Neural crest cell (in vitro differentiated cells): ENCODE data around the gene FDCSP. TPM values are rescaled to one million over a fixed set of nuclear protein-coding genes. Genes with fewer than 3 reads are reported as not detected.
"Not testable (repeated sequence)": the region's sequence is repeated elsewhere in the genome, so short reads cannot be mapped to it uniquely, and the experiment has no call there.

Source experiments
- DNase-seq: peaks from one replicate; pipeline ENCODE4 v3.0.0; 2021; ENCODE audit warnings: low read depth, mixed read lengths, low spot score
- H3K27ac Mint-ChIP-seq: one replicate; pipeline ENCODE4 v1.8.0; 2021; ENCODE audit warnings: mild to moderate bottlenecking, mixed read lengths; ENCODE audit not compliant: unreplicated experiment
- H3K27me3 Mint-ChIP-seq: 2 replicates; pipeline ENCODE4 v1.8.0; 2021; ENCODE audit warnings: low read depth, mild to moderate bottlenecking, mixed read lengths
- H3K36me3 Mint-ChIP-seq: 2 replicates; pipeline ENCODE4 v1.8.0; 2021; ENCODE audit warnings: low read depth, mild to moderate bottlenecking, mixed read lengths
- H3K4me1 Mint-ChIP-seq: 2 replicates; pipeline ENCODE4 v1.8.0; 2021; ENCODE audit warnings: mixed read lengths
- H3K4me3 Mint-ChIP-seq: one replicate; pipeline ENCODE4 v1.8.0; 2021; ENCODE audit warnings: mild to moderate bottlenecking, mixed read lengths
- H3K9me3 Mint-ChIP-seq: 2 replicates; pipeline ENCODE4 v1.8.0; 2021; ENCODE audit warnings: mixed read lengths
- total RNA-seq: library from RNA; stranded (reverse); gene quantifications from 2 replicates; pipeline ENCODE4 v1.2.1, GENCODE V29; 2021
- TF ChIP-seq, protein P1 (sequence below): fragments of 200-600 bp; sonication (generic); conservative IDR thresholded peaks from 2 replicates; pipeline ENCODE4 v1.5.0; 2021; ENCODE audit warnings: antibody characterized with exemption, mild to moderate bottlenecking

The FDCSP gene
- total RNA-seq, 1 donor from 2014 or later, result not detected

DNA sequence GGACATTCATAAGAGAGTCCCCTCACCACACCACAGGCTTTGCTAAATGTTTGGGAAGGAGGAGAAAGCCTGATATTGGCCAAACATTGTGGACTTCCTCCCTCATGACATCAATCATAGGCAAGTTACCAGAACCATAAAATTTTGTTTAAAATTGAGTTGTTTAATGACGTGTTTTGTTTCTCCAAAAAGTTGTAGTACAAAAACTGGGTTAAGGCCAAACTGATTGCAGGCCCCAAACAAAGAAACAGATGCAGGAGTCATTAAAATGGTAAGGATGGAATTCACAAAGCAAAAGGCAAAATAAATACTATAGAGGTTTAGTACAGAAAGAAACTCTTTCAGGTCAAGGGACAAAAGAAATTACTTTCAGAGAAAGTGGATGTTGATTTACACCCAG lies 34.3 kb upstream of the FDCSP start:
- H3K9me3 Mint-ChIP-seq, result no peaks in the 10 kb centered on the region

DNA sequence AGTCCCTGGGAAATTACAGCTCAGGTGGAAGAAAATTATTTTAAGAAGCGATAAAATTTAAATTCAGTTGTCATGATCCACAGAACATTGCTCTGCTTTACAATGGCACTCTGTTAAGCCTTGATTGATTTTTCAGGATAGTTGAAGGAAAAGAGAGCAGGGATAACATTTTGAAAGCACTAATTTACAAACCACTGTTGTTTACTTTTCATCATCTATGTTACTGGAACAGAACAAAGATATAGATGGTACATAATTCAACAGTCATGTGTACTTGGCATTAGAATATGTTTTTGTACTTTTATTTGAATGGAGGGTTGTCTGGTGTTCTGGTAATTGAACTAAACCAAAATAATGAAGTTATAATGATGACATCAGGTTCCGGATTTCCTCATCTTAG lies 33.0 kb upstream of the FDCSP start:
- no peaks in the 10 kb centered on the region for H3K9me3 Mint-ChIP-seq
- no peaks in the 10 kb centered on the region for H3K27me3 Mint-ChIP-seq
- DNase-seq, result no peak
- H3K27ac Mint-ChIP-seq, result no peak overlapping the region
- no peaks in the 10 kb centered on the region for H3K4me1 Mint-ChIP-seq
- H3K4me3 Mint-ChIP-seq, result no peak overlapping the region
- H3K36me3 Mint-ChIP-seq, result no peaks in the 10 kb centered on the region
- TF ChIP-seq, protein P1, sequence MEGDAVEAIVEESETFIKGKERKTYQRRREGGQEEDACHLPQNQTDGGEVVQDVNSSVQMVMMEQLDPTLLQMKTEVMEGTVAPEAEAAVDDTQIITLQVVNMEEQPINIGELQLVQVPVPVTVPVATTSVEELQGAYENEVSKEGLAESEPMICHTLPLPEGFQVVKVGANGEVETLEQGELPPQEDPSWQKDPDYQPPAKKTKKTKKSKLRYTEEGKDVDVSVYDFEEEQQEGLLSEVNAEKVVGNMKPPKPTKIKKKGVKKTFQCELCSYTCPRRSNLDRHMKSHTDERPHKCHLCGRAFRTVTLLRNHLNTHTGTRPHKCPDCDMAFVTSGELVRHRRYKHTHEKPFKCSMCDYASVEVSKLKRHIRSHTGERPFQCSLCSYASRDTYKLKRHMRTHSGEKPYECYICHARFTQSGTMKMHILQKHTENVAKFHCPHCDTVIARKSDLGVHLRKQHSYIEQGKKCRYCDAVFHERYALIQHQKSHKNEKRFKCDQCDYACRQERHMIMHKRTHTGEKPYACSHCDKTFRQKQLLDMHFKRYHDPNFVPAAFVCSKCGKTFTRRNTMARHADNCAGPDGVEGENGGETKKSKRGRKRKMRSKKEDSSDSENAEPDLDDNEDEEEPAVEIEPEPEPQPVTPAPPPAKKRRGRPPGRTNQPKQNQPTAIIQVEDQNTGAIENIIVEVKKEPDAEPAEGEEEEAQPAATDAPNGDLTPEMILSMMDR, result no peak

More for the DNA sequence above, 34.3 kb upstream of the FDCSP start:
- DNase-seq, result no peak
- Mint-ChIP-seq H3K4me3 (no peak overlapping the region), H3K4me1 (no peaks in the 10 kb centered on the region), H3K27ac (no peak overlapping the region), H3K36me3 (no peaks in the 10 kb centered on the region), H3K27me3 (no peaks in the 10 kb centered on the region)
- TF ChIP-seq, protein P1, result no peak

DNA sequence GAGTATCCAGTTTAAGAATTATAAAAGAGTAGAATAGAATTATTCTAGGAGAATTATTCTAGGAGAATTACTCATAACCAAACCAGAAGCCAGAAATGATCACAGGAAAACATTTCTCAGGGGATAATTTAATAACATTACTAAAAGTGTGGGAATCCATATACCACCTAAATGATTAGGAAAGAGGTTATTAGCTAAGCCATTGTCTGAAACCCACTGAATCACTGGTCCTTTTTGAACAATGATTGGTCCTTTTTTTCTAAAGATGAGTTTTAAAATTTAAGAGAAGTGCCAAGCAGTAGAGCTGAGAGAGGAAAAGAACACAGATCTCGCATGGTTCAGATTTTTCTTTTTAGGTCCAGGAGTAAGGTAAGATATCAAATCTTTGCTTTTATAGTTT lies 30.5 kb upstream of the FDCSP start, which contains the start of gene ODAM:
Gene ODAM (plus strand): TSS at position 301 of the 400 bp plus-strand sequence. CDS start 819 bp downstream, outside the sequence.
- Mint-ChIP-seq H3K36me3 (no peaks in the 10 kb centered on the region), H3K4me3 (no peak within 1 kb of the TSS), H3K27me3 (peaks cover under 1% of the 10 kb centered on the region), H3K27ac (no peak within 1 kb of the TSS), H3K4me1 (no peaks in the 10 kb centered on the region), H3K9me3 (no peaks in the 10 kb centered on the region)
- TF ChIP-seq, protein P1, result no peak
- no peak for DNase-seq

DNA sequence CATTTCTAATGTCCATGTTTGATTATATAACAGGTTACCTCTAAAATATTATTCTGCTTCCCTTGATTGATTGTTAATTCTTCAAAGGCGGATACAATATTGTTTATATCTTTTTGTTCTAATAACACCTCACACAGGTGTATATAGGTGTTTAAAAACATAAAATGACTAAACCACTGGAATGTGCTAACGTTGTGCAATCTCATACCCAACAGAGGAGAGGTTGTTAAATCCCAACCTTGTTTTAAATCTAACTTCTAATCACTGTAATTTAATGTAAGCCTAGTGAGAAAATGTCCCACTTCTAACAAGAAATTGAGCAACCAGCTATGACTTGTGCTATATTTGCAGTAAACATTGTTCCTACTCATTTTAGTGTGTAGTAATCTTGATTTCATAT lies 29.1 kb upstream of the FDCSP start:
- H3K36me3 Mint-ChIP-seq, result no peaks in the 10 kb centered on the region
- H3K4me3 Mint-ChIP-seq, result no peak overlapping the region
- DNase-seq, result no peak
- no peaks in the 10 kb centered on the region for H3K4me1 Mint-ChIP-seq
- no peaks in the 10 kb centered on the region for H3K9me3 Mint-ChIP-seq
- H3K27ac Mint-ChIP-seq, result no peak overlapping the region
- TF ChIP-seq, protein P1, result no peak
- peaks cover 4% of the 10 kb centered on the region for H3K27me3 Mint-ChIP-seq

DNA sequence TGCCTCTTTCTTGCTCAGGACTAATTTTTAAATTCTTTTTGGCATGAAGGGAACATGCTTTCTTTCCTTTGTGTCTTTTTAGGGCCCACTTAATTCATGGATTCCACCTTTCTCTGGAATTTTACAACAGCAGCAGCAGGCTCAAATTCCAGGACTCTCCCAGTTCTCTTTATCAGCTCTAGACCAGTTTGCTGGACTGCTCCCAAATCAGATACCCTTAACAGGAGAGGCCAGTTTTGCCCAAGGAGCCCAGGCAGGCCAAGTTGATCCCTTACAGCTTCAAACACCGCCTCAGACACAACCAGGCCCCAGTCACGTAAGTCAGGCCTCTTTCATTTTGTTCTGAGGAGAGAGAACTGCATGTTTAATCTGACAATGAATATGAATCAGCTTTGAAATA lies 28.1 kb upstream of the FDCSP start:
- no peaks in the 10 kb centered on the region for H3K4me1 Mint-ChIP-seq
- no peak for DNase-seq
- no peak overlapping the region for H3K27ac Mint-ChIP-seq
- no peaks in the 10 kb centered on the region for H3K36me3 Mint-ChIP-seq
- peaks cover 4% of the 10 kb centered on the region for H3K27me3 Mint-ChIP-seq
- no peak overlapping the region for H3K4me3 Mint-ChIP-seq
- H3K9me3 Mint-ChIP-seq, result no peaks in the 10 kb centered on the region
- TF ChIP-seq, protein P1, result no peak

DNA sequence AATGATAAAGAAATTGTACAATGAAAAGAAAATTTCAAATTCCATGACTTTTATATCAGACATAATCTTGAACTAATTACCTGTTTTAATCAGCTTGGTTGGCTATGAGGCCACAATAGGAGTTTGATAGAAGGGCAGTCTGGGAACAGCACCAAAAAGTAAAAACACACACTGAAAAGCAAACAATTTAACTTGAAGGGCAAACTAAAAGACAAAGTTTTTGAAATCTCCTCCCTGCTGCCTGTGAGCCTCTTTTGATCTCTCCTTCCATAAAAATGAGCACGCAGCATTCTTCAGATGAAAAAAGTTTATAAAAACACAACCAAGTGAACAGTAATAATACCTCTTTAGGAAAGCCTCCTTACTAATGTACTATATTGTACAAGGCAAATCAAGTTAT lies 22.3 kb upstream of the FDCSP start:
- Mint-ChIP-seq H3K27ac (no peak overlapping the region), H3K4me1 (no peaks in the 10 kb centered on the region), H3K36me3 (no peaks in the 10 kb centered on the region), H3K27me3 (peaks cover 23% of the 10 kb centered on the region), H3K9me3 (no peaks in the 10 kb centered on the region), H3K4me3 (no peak overlapping the region)
- no peak for DNase-seq
- TF ChIP-seq, protein P1, result no peak

DNA sequence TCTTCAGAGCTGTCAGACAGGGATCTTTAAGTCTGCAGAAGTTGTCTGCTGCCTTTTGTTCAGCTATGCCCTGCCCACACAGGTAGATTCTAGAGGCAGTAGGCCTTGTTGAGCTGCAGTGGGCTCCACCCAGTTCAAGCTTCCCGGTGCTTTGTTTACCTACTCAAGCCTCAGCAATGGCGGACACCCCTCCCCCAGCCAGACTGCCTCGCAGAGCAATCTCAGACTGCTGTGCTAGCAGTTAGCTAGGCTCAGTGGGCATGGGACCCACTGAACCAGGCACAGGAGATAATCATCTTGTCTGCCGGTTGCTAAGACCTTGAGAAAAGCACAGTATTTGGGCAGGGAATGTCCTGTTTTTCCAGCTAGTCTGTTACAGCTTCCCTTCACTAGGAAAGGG lies 13.2 kb upstream of the FDCSP start:
- H3K4me3 Mint-ChIP-seq, DNase-seq, H3K36me3 Mint-ChIP-seq, H3K4me1 Mint-ChIP-seq, H3K9me3 Mint-ChIP-seq, H3K27ac Mint-ChIP-seq, H3K27me3 Mint-ChIP-seq: not testable (repeated sequence)

DNA sequence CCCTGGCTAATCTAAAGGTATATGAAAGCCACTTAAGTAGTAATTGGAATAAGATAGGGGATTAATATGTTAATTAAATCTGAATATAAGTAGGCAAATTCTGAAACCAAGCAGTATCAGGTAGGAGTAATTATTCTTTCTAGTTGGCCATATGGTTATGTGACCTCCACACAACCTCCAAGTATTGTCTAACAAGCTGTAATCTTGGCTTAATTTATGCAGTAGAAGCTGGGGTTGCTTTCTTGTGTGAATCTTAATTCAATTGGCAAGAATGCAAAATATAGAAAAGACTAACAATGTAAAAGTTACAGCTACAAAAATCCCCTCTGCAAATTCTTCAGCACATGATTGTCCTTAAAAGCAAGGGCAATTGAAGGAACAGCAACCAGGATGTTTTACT lies 9.8 kb upstream of the FDCSP start:
- H3K36me3 Mint-ChIP-seq, H3K9me3 Mint-ChIP-seq, DNase-seq, H3K27ac Mint-ChIP-seq, H3K27me3 Mint-ChIP-seq, H3K4me1 Mint-ChIP-seq, H3K4me3 Mint-ChIP-seq: not testable (repeated sequence)
